ENCODE measurements around the gene CMSS1.

DNA sequence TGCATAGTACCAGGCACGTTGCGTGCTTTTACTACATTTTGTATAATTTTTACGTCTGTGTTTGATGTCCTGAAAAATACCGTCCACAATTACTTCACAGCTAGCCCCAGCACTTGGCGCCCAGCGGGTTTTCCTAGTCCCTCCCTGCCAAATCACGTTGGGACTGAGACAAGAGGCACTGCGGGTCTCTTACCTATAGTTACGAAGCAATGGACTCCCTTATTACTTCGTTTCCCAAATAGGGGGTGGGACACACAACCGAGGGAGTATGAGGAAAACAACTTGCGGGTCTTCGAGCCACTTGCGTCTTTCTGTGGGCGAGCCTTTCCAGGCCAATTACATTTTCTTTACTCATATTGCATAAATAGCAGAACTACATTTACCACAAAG lies 620 bp upstream of the CMSS1 start:
- TF ChIP-seq, protein P1, sequence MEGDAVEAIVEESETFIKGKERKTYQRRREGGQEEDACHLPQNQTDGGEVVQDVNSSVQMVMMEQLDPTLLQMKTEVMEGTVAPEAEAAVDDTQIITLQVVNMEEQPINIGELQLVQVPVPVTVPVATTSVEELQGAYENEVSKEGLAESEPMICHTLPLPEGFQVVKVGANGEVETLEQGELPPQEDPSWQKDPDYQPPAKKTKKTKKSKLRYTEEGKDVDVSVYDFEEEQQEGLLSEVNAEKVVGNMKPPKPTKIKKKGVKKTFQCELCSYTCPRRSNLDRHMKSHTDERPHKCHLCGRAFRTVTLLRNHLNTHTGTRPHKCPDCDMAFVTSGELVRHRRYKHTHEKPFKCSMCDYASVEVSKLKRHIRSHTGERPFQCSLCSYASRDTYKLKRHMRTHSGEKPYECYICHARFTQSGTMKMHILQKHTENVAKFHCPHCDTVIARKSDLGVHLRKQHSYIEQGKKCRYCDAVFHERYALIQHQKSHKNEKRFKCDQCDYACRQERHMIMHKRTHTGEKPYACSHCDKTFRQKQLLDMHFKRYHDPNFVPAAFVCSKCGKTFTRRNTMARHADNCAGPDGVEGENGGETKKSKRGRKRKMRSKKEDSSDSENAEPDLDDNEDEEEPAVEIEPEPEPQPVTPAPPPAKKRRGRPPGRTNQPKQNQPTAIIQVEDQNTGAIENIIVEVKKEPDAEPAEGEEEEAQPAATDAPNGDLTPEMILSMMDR (IDR thresholded peaks at IDR 0.05), result no peak
- no peak for TF ChIP-seq POLR2A (IDR thresholded peaks at IDR 0.05)

All from heart left ventricle (tissue), 13 donors.